Occipital lobe (tissue), 2 donors: ENCODE data around the gene TOMM20. TPM values are rescaled to one million over a fixed set of nuclear protein-coding genes. Genes with fewer than 3 reads are reported as not detected.
"Not testable (repeated sequence)": the region's sequence is repeated elsewhere in the genome, so short reads cannot be mapped to it uniquely, and the experiment has no call there.

Experiments used
- DNase-seq: peaks from one replicate; lab custom pipeline; 2025; lab: John Stamatoyannopoulos, UW
- total RNA-seq: library from RNA; depleted of rRNA; stranded (reverse); fragments of >200 nt; gene quantifications from one replicate; pipeline ENCODE4 v1.2.3, GENCODE V29; 2014

The TOMM20 gene
- total RNA-seq, 1 donor from 2014 or later, result 181 TPM

DNA sequence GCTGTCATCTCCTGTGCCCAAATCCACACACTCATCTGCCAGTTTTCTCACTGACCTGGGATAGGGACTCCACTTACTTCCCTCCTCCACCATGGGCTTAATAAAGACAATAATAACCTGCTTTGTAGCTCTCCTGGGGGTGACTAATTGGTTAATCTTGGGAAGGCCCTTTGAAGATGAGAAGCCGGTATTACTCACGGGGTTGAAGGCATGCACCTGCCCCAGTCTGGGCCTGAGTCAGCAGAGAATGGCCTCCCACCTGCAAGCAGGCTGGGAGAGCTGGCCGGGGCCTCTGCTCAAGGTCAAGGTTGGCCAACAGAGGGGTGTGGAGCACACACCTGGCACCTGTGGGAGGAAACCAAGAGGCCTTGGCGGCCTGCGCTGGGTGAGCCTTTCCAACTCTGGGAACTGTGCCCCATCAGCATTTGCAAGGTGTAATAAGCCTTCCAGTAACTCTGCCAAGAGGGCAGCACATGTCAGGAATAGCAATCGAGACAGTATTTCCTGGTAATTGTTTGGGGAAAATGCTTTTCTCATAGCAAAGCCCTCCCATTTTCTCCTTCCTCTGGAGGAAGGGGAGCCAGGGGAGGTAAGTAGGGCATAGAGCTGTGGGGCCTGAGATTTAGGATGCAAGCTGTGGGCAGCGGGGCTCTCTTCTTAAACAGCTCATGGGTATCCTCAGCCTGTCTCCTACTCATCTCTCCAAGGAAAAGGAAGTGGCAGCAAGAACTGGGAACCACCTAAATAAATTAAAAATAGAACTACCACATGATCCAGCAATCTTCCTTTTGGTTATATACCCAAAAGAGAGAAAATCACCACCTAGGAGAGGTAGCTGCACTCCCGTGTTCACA lies 49.0 kb downstream of the TOMM20 start:
- no peak for DNase-seq

DNA sequence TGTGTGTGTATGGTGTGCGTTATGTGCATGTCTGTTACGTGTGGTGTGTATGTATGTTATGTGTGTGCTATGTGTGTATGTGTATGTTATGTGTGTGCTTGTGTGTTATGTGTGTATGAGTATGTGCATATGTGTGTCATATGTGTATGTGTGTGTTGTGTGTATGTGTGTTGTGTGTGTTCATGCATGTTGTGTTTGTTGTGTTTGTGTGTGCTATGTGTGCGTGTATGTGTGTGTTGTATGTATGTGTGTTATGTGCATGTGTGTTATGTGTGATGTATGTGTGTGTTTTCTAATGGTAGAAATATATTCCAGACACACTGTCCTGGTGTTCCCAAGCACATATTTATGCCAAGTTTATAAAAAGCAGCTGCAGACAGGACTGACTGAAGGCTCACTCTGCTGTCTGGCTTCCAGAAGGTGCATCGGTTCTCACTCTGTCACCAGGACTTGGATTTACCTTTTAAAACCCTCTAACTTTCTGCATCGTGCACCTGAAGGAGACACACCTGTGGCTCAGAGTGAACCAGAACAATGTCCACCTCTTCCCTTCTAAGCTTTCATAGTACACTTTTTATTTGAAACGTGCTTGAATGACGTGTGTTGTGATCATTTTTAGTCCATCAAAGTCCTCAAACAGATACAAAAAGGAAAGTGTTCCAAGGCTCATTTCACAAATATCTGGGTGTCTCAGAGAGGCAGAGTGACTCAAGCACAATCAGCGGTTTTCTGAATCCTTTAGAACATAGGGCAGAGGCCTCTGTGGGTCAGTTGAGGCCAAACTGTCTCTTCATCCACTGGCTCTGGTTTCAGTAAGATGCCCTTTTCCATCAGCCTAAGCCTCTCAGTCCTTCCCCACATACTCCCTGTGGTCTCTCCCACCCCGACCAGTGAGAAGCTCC lies 49.9 kb downstream of the TOMM20 start:
- no peak for DNase-seq

DNA sequence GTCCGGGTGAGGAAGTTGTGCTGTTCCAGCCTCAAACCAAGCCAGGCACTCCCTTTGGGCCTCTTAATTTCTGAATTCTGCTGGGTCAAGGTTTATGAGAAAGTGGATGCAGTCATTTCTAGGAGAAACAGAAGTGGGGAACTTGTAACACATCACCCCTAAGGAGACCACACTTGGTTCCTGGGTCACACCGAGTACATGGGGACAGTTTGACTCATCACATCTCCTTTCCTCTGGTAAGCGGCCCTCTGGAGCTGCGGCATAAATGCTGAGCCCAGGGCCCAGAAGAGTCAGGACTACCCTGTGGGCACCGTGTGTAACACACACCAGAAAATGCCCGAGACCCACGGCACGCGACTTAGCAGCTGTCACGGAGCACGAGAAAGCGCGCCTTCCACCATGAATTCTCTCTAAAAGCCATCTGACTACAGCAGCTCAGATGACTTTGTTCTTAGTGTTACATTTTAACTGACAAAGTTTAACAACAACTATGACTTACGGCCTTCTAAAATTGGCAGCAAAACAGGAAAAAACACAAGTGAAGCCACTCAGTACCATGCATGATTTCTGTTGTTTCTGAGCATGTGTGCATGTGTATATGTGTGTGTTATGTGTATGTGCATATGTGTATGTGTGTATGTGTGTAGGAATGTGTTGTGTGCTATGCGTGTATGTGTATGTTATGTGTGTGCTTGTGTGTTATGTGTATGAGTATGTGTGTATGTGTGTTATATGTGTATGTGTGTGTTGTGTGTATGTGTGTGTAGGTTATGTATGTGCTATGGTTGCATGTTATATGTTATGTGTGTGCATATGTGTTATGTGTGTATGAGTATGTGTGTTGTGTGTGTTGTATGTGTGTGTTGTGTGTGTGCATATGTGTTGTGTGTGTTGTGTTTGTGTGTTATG lies 50.8 kb downstream of the TOMM20 start:
- DNase-seq, result no peak

DNA sequence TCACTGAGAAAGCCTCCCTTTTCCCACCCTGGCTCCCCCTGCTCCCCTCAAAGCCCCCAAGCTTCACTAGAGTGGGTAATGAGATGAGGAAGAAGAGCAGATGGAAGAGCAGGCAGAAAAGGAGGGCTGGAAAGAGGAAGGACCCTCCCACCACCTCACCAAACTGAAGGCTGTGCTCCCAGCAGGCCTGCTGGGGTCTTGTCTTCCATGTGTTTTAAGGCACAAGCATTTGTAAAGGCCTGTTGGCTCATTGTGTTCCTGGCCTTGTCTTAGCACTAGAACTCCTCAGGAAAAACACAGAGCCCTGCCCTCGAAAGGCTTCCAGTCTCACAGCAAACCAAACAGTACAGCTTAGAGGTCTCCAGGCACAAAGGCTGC lies 51.5 kb downstream of the TOMM20 start:
- DNase-seq, result no peak

DNA sequence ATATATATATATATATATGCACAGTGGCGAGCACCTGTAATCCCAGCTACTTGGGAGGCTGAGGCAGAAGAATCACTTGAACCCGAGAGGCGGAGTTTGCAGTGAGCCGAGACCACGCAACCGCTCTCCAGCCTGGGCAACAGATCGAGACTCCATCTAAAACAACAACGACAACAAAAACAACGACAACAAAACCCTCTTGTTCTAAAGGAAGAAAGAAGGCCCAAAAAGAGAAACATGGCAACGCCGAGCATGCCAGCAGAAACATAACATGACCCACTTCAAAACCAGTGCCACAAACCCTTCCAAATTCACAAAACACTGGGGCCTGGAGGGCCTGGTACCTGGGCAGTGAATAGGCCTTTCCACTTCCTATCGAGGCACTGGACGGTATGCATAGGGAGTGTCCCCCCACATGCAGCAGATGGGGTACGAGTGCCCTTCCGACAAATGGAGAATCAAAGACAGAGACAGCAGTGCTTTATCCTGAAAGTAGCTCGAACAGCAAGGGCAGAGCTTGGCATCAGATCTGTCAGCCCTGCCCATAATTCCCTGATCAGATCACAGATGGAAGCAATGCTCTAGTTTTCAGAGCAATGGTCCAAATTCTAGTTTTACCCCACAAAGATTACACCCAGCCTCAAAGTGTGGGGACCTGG lies 52.0 kb downstream of the TOMM20 start:
- no peak for DNase-seq

DNA sequence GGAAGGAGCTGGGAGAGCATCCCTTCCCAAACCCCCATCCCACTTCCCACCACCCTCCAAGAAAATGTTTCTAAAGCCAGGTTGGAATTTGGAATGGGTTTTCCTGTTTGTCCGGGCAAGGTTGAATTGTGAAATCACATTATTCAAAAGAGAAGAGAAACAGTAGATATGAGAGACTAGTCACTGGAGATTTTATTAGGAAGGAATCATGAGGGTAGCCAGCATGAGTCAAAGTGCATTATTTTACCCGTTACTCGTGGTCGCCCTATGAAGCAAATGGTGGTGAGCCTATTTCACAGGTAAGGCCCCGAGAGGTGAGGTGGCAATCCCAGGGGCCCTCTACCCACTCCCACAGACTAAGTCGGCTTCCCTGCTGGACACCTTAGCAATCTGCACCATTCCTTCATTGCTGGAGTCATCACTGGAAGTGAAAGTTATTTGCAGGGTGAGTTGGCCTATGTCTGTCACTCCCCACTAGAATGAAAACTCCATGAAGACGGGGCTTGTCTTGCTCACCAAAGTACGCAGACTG lies 52.8 kb downstream of the TOMM20 start:
- DNase-seq, result no peak

DNA sequence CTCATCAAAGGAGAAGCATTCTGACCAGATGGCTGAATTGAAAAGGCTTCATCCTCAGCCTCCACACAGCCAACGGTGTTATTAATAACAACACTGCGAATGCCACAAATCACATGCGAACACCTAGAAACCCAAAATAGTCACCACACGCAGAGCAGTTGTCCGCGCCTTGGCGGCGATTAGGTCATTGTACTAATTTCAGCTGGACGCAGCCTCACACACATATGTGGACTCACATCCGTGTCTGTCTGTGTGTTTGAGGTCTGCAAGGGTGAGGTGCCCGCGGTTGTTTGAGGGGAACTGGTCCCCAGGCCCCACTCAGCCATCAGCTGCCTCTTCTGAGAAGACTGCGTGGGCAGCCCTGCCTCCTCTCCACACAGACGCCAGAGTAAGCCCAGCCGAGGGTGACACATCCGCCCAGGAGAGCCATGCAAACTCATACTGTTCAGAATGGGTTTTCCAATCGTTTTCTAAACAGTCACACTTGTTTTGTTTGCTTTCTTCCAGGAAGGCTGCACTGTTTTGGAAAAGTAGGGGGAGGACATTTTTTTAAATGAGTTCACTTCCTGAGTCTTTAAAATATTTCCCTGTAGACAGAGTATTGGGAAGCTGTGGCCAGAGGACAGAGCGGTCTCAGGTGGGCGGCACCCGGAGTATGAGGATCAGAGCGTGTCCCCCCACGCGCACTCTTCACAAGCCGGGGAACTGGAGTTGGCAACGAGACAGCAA lies 53.4 kb downstream of the TOMM20 start:
- peak; percentile 71 for DNase-seq

DNA sequence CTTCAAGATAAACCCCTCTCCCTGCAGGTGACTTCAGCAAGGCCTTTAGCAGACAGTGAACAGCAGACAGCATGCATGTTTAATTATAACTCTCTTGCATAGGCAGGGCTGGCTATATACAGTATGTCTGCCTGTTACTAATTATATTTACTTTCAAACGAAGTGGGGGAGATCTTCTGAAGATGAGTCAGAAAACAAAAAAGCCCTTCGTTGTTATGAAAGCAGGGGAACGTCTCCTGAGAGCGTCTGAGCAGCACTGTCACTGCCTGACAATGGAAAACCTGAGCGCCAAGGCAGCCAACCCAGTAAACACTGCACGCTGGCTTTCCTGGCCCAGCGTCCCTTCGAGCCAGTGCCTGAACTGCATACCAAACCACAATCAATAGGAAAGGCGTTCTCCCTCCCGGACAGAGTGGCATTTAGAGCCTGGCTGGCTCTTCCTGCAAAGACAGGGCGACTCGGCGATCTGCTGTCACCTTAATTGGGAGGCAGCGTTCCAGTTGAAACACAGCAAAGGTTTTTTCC lies 54.1 kb downstream of the TOMM20 start:
- DNase-seq, result peak; percentile 53

DNA sequence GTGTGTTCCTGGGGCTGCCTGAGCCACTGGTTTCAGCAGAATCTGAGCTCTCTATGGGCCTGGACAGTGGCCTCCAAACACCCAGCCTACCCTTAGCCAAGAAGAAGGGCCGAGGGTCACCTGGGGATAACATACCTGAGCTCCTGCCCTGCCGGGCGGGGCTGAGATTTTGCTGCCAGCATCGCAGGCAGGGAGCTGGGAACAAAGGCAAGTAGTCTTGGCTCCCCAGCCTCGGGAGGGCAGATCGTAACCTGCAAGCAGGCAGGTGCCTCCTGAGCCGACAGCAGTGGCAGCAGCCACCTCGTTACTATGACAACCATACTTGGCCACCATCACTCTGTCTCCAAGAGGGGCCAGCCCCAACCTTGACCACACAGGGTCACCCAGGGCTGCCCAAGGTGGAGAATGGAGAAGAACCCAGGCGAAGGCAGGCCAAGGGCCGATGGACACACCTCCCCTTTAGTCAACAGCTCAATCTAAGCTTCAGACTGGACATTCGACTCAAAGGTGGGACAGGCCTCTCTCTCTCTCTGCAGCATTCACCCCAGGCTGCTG lies 54.6 kb downstream of the TOMM20 start:
- no peak for DNase-seq

DNA sequence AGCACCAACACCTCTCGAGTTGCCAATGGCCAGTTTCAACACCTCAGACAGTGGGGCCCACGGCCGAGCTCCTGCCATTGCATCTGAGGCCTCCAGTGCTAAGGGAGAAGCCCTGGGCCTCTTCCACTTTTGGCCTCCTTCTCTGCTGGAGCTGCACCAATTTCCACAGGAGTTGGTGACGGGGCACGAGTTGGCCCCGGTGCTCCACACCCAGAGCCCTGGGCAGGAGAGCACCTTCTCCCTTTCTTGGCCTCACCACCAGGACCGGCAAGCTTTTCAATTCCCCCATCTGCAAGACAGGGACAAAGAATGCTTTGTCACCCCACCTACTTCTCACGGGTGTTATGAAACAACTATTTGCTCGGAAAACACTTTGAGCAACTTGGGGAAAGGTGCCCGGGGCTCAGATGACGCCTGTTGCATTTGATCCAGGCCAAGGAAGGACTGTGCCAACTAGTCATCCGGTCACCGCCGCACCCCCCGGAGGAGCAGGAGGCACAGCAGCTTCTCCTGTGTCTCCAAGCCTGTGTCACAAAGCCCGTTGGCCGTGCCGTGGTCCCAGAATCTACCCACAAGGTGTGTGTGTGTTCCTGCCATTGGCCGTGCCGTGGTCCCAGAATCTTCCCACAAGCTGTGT lies 55.2 kb downstream of the TOMM20 start:
- DNase-seq, result no peak

DNA sequence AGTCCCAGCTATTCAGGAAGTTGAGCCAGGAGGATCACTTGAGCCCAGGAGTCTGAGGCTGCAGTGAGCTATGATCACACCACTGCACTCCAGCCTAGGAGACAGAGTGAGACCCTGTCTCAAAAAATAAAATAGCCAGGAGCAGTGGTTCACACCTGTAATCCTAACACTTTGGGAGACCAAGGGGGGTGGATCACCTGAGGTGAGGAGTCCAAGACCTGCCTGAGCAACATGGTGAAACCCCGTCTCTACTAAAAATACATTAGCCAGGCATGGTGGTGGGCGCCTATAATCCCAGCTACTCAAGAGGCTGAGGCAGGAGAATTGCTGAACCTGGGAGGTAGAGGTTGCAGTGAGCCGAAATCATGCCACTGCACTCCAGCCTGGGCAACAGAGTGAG lies 56.1 kb downstream of the TOMM20 start:
- DNase-seq, result not testable (repeated sequence)

DNA sequence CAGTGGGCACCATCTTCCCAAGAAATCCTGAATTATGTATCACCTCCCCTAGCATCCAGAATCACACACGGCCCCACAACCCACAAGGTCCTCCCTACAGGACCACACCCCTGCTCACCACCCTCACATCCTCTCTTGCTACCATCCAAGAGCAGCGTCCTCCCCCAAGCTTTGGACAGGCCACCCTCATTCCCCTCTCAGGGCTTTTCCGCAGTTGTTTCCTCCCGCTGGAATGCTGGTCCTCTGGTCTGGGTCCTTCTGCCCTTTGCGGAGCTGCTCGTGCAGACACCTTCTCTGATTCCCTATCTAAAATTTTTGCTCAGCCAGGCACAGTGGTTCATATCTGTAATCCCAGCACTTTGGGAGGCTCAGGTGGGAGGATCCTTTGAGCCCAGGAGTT lies 56.5 kb downstream of the TOMM20 start:
- no peak for DNase-seq

DNA sequence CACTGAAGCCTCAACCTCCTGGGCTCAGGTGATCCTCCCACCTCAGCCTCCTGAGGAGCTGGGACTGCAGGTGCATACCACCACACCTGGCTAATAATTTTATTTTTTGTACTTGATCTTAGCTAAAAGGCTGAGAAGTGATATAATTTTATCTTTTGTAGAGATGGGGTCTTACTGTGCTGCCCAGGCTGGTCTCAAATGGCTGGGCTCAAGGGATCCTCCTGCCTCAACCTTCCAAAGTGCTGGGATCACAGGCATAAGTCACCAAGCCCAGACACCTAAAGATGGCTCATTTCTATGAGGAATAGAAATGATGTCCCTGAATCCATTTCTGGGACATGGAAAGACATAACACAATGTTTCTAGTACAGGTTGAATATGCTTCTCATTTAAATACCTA lies 57.8 kb downstream of the TOMM20 start:
- no peak for DNase-seq

DNA sequence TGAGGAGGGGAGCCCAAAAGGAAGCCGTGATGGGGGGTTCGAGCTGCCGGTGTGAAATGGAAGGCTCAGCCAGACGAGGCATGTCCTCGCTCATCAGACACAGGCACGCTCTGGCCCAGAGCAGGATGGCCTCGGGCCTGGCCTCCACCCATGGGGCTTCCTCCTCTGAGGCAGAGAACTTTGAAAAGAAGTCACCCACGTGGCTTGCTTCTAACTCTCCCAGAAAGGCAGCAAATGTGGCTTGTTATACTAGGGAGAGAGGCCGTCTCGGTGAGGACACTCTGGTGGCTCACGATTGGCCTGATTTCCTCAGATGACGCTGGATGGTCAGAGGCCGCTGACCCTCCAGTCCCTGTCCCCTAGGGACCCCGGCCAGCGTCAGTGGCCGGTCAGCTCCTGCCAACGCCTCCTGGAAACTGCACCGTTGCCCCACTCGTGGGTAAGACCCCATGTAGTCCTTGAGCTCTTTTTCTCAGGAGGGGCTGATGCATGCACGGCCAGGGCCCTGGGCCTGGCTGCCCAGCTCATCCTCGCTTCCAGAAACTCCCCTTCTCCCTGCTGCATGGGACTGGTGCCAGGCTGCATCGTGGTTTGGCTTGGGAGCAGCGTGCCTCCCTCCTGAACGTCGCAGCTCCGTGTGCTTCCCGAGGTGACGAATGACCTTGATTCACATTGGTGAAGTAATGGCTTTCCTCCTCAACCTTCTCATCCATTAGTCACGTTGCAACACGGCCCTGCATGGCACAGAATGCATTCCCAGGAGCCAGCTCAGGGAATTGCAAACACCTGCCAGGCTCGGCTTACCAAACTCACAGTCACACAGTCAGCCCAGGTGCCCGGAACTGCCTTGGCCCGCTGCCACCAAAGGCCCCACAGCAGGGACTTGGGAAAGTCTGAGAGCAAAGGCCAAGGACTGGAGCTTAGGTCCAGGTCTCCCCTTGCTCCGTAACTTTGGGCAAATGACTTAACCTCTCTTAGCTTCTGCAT lies 58.8 kb downstream of the TOMM20 start:
- no peak for DNase-seq

DNA sequence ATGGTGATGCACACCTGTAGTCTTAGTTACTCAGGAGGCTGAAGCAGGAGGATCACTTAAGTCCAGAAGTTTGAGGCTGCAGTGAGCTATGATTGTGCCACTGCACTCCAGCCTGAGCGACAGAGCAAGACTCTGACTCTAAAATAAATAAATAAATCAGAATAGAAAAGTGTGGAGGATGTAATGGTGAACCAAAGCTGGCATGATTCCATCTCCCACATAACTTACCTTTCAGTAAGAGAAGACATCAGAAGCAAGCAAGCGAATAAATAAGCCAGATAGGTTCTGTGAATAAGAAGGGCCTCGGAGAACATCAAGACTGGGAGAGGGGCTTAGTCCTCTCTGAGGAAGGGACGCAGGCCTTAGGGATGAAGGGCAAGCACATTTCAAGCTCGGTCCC lies 59.5 kb downstream of the TOMM20 start:
- no peak for DNase-seq

DNA sequence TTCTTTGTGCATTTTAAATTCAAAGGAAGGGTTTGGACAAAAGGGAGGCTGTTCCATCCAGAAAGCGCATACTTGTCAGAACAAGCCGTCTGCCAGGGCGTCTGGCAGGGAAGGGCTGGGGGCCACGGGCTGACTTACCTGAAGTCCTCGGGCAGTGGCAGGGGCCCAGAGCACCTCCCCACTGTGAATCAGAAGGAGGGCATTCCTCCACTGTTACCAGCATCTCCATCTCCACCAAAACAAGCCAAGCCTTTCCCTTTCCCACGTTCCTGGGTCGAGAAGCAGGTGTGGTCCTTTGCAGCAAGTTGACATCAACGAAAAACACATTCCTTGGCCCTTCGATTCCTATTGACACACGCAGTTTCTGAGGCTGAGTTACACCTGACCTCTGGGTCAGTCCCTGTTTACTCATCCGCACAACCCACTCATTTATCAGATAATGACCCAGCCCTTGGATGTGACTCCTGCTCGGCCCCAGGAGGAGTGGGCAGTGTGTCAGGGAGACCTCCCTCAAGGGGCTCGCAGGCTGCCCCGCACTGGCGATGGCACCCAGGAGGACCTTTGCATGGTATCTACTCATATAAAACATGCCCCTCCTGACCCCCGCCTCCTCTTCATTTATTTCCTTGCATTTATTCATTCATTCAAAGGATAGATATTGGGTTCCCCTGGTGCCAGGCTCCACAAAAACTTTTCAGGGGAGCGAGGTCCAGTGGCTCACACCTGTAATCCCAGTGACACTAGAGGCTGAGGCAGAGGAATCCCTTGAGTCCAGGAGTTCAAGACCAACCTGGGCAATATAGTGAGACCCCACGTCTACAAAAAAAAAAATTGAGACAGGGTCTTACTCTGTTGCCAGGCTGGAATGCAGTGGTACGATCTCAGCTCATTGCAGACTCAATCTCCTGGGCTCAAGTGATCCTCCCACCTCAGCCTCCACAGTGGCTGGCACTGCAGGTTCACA lies 60.2 kb downstream of the TOMM20 start:
- DNase-seq, result no peak
